ENCODE measurements around the gene PLSCR4.

GRCh38 chr3:146277953-146278631, 27.2 kb upstream of the PLSCR4 start:
- TF ChIP-seq, protein P1, sequence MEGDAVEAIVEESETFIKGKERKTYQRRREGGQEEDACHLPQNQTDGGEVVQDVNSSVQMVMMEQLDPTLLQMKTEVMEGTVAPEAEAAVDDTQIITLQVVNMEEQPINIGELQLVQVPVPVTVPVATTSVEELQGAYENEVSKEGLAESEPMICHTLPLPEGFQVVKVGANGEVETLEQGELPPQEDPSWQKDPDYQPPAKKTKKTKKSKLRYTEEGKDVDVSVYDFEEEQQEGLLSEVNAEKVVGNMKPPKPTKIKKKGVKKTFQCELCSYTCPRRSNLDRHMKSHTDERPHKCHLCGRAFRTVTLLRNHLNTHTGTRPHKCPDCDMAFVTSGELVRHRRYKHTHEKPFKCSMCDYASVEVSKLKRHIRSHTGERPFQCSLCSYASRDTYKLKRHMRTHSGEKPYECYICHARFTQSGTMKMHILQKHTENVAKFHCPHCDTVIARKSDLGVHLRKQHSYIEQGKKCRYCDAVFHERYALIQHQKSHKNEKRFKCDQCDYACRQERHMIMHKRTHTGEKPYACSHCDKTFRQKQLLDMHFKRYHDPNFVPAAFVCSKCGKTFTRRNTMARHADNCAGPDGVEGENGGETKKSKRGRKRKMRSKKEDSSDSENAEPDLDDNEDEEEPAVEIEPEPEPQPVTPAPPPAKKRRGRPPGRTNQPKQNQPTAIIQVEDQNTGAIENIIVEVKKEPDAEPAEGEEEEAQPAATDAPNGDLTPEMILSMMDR (IDR thresholded peaks at IDR 0.05; ENCODE audit: low read depth, low read length, missing input control) = no peak
- TF ChIP-seq TAF1 (conservative IDR thresholded peaks at IDR 0.05) (no peak), YY1 (IDR thresholded peaks at IDR 0.05) (peak; percentile 28), GABPA (IDR thresholded peaks at IDR 0.05 in 1 of 2, conservative IDR thresholded peaks at IDR 0.05 in 1 of 2) (no peak), RAD21 (IDR thresholded peaks at IDR 0.05) (peak in 1 of 2 donors; percentile 21), JUND (IDR thresholded peaks at IDR 0.05) (peak in 1 of 2 donors; percentile 56), MAX (IDR thresholded peaks at IDR 0.05) (peak; percentile 48), SP1 (IDR thresholded peaks at IDR 0.05) (no peak), REST (IDR thresholded peaks at IDR 0.05) (no peak), FOXA1 (IDR thresholded peaks at IDR 0.05) (no peak)
